ENCODE data around the gene PALM.

PALM gene

GRCh38 chr19:755063-755462, 46.3 kb downstream of the PALM start:
- no peak for DNase-seq

- no peak for DNase-seq
Observed at GRCh38 chr19:756236-756635, 47.5 kb downstream of the PALM start.

GRCh38 chr19:756821-757688, 48.3 kb downstream of the PALM start:
- no peak for DNase-seq

- DNase-seq, result no peak
Observed at GRCh38 chr19:757811-758668, 49.3 kb downstream of the PALM start.

- no peak for DNase-seq
Observed at GRCh38 chr19:763181-763580, 54.4 kb downstream of the PALM start.

- no peak for DNase-seq
Observed at GRCh38 chr19:763869-764268, 55.1 kb downstream of the PALM start.

- no peak for DNase-seq
Observed at GRCh38 chr19:764301-764700, 55.6 kb downstream of the PALM start.

GRCh38 chr19:765179-765738, 56.5 kb downstream of the PALM start:
- DNase-seq, result no peak

GRCh38 chr19:768424-768823, 59.7 kb downstream of the PALM start:
- DNase-seq, result no peak

GRCh38 chr19:769616-770015, 60.9 kb downstream of the PALM start:
- no peak for DNase-seq

GRCh38 chr19:771332-771785, 62.6 kb downstream of the PALM start:
- no peak for DNase-seq

- DNase-seq, result no peak
Observed at GRCh38 chr19:772063-772462, 63.3 kb downstream of the PALM start.

- DNase-seq, result no peak
Observed at GRCh38 chr19:772730-773436, 64.1 kb downstream of the PALM start.

GRCh38 chr19:776549-776948, 67.8 kb downstream of the PALM start:
- DNase-seq, result no peak

GRCh38 chr19:778910-779653, 70.3 kb downstream of the PALM start:
- DNase-seq, result no peak

- no peak for DNase-seq
Observed at GRCh38 chr19:780935-781334, 72.2 kb downstream of the PALM start.

GRCh38 chr19:781800-782184, 73.1 kb downstream of the PALM start:
- DNase-seq, result no peak

- no peak for DNase-seq
Observed at GRCh38 chr19:782185-782877, 73.6 kb downstream of the PALM start.

GRCh38 chr19:782878-783668, 74.3 kb downstream of the PALM start:
- no peak for DNase-seq

- no peak for DNase-seq
Observed at GRCh38 chr19:784541-784940, 75.8 kb downstream of the PALM start.

- no peak for DNase-seq
Observed at GRCh38 chr19:787536-787935, 78.8 kb downstream of the PALM start.

All from NCI-H748 treated with DMSO at 0.1 percent for 48 hours (cell line).